Kidney (tissue), 22 donors: Measurements from ENCODE around the gene AFF4. TPM values are rescaled to one million over a fixed set of nuclear protein-coding genes. Genes with fewer than 3 reads are reported as not detected.
"Not testable (repeated sequence)": the region's sequence is repeated elsewhere in the genome, so short reads cannot be mapped to it uniquely, and the experiment has no call there.

Experiments
- DNase-seq, 5 donors: peaks; one replicate each; pipeline ENCODE4 v3.0.0-alpha.2; 2013 to 2020
- FAIRE-seq: peaks from 2 replicates; lab custom pipeline; 2012; peaks lifted over from hg19 to GRCh38; lab: Jason Lieb, UNC
- H3K27ac ChIP-seq, 2 donors: one replicate each; pipeline ENCODE4 v1.7.0; 2013; ENCODE audit warnings: low read depth in 2 of 2, low read length in 2 of 2, inconsistent platforms in 1 of 2
- H3K27me3 ChIP-seq: one replicate; pipeline ENCODE4 v1.7.1; 2013; ENCODE audit warnings: low read length, inconsistent platforms; ENCODE audit not compliant: control insufficient read depth, insufficient read depth
- H3K36me3 ChIP-seq, 3 donors: one replicate each; pipeline versions ENCODE4 v1.7.0 to v1.7.1; 2013; ENCODE audit warnings: low read length in 3 of 3, control low read depth in 1 of 3, inconsistent platforms in 1 of 3; ENCODE audit not compliant: insufficient read depth in 3 of 3, control insufficient read depth in 2 of 3
- H3K4me1 ChIP-seq, 3 donors: one replicate each; pipeline versions ENCODE4 v1.7.0 to v1.7.1; 2013; ENCODE audit warnings: low read length in 3 of 3, inconsistent platforms in 1 of 3, low read depth in 1 of 3; ENCODE audit not compliant: control insufficient read depth in 2 of 3, insufficient read depth in 2 of 3
- H3K4me3 ChIP-seq, 3 donors: one replicate each; pipeline versions ENCODE4 v1.7.0 to v1.8.1; 2013; ENCODE audit warnings: low read length in 3 of 3, control low read depth in 1 of 3, inconsistent platforms in 1 of 3
- H3K9ac ChIP-seq, 3 donors: one replicate each; pipeline versions ENCODE4 v1.7.0 to v1.7.1; 2013; ENCODE audit warnings: low read length in 3 of 3, control low read depth in 1 of 3, inconsistent platforms in 1 of 3
- H3K9me3 ChIP-seq, 3 donors: one replicate each; pipeline versions ENCODE4 v1.7.0 to v1.7.1; 2013; ENCODE audit warnings: low read length in 3 of 3, control low read depth in 1 of 3, inconsistent platforms in 1 of 3; ENCODE audit not compliant: control insufficient read depth in 2 of 3, insufficient read depth in 1 of 3
- CTCF ChIP-seq: IDR thresholded peaks from 3 replicates; pipeline ENCODE4 v1.5.1; 2012; ENCODE audit warnings: mild to moderate bottlenecking, moderate library complexity, borderline replicate concordance; ENCODE audit not compliant: insufficient read depth; ENCODE audit errors: extremely low read depth
- intact Hi-C: fragments of 100-400 bp; cut with DNase I; formaldehyde crosslinking; loops from one replicate; pipeline ENCODE4 v1.11.1; 2022
- long read RNA-seq, 10 donors: library from polyadenylated mRNA in 1 of 10; unstranded in 1 of 10; transcript quantifications; one replicate each; pipeline ENCODE4 v2.0.0 and lab custom pipeline, GENCODE V29; 2021 to 2026
- polyA plus RNA-seq: library from polyadenylated mRNA; stranded (reverse); fragments of 350-450 nt; fragmentation: Illumina TruSeq; extraction: RNeasy Lipid Tissue Mini Kit (QIAGEN cat#74804); gene quantifications from one replicate; pipeline ENCODE4 v1.2.3, GENCODE V29; 2014; ENCODE audit warnings: low read depth, low replicate concordance; ENCODE audit not compliant: insufficient read depth
- total RNA-seq: library from RNA; stranded (reverse); fragmentation: NEBNext Ultra II Directional; extraction: Animal tissue kit (Norgen Biotek cat#: 25700); gene quantifications from one replicate; pipeline ENCODE4 v1.2.1, GENCODE V29; 2021
- donor health status: control.
- donor health status: control.
- donor health status: control.
- donor health status: control.
- donor health status: control.
- donor health status: DM: yes; HTN: yes; CAD: no.
- donor health status: Normal renal cell carcinoma (clear cell type).

AFF4 gene
- total RNA-seq (83.7 TPM), polyA plus RNA-seq (8.8 TPM)
- long read RNA-seq, donor 1, partial matches to known transcripts: 40 of 41 reads
- long read RNA-seq, donor 1, other reads (novel, unspliced or antisense): 0 of 41 reads
- long read RNA-seq, donor 2, partial matches to known transcripts: 0 of 2 reads
- long read RNA-seq, donor 2, other reads (novel, unspliced or antisense): 0 of 2 reads
- long read RNA-seq, donor 3, partial matches to known transcripts: 6 of 7 reads
- long read RNA-seq, donor 3, other reads (novel, unspliced or antisense): 0 of 7 reads
- long read RNA-seq, donor 4, partial matches to known transcripts: 0 of 2 reads
- long read RNA-seq, donor 4, other reads (novel, unspliced or antisense): 0 of 2 reads
- long read RNA-seq, donor 5: 0 reads
- long read RNA-seq, donor 6: 0 reads
- long read RNA-seq, donor 7, partial matches to known transcripts: 3 of 12 reads
- long read RNA-seq, donor 7, other reads (novel, unspliced or antisense): 7 of 12 reads
- long read RNA-seq, donor 8, partial matches to known transcripts: 5 of 5 reads
- long read RNA-seq, donor 8, other reads (novel, unspliced or antisense): 0 of 5 reads
- long read RNA-seq, donor 9: 0 reads
- long read RNA-seq, donor 10, full-length matches to known transcripts: 1 of 13 reads
- long read RNA-seq, donor 10, partial matches to known transcripts: 12 of 13 reads
- long read RNA-seq, donor 10, other reads (novel, unspliced or antisense): 0 of 13 reads

GRCh38 chr5:132963171-132964104 is at the start of gene AFF4:
AFF4 (minus strand) TSS chr5:132963634; CDS start chr5:132937189, 26,445 bp downstream.
- no peak for FAIRE-seq
- peak within 1 kb of the TSS; percentile 90 to 99 (median 90) for H3K4me3 ChIP-seq
- peak; percentile 97 to 99 (median 98) for DNase-seq
- peak within 1 kb of the TSS; percentile 92 to 99 for H3K27ac ChIP-seq
- intact Hi-C loops: no loop called here
- H3K9ac ChIP-seq: peak within 1 kb of the TSS; percentile 81 to 99 (median 98)
- H3K4me1 ChIP-seq: peaks cover 0 to 14% (median 4%) of the 10 kb centered on the region in 3 donors
- H3K9me3 ChIP-seq: no peaks in the 10 kb centered on the region
- no peaks in the 10 kb centered on the region for H3K36me3 ChIP-seq
- no peak for TF ChIP-seq CTCF
- H3K27me3 ChIP-seq: no peaks in the 10 kb centered on the region

DNA sequence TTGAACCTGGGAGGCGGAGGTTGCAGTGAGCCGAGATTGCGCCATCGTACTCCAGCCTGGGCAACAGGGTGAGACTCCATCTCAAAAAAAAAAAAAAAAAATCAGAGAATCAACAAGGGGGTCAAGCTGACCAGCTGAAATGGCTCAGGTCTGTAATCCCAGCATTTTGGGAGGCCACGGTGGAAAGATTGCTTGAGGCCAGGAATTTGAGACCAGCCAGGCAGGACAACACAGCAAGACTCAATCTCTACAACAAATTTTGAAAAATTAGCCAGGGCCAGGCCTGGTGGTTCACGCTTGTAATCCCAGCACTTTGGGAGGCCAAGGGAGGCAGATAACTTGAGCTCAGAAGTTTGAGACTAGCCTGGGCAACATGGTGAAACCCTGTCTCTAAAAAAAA is 45.0 kb upstream of the AFF4 start:
- DNase-seq, H3K27ac ChIP-seq, FAIRE-seq, intact Hi-C loops, H3K4me1 ChIP-seq, H3K36me3 ChIP-seq, H3K27me3 ChIP-seq, H3K9ac ChIP-seq, H3K9me3 ChIP-seq, H3K4me3 ChIP-seq: not testable (repeated sequence)

- peak overlapping the region in 1 of 3 donors; percentile 25 for H3K4me3 ChIP-seq
- H3K4me1 ChIP-seq: peaks cover 0 to 5% (median 0%) of the 10 kb centered on the region in 3 donors
- no peak overlapping the region for H3K27ac ChIP-seq
- no peaks in the 10 kb centered on the region for H3K9me3 ChIP-seq
- intact Hi-C loops: no loop called here
- H3K27me3 ChIP-seq: no peaks in the 10 kb centered on the region
- peak in 2 of 5 donors; percentile 11 to 19 for DNase-seq
- H3K36me3 ChIP-seq: no peaks in the 10 kb centered on the region
- no peak for TF ChIP-seq CTCF
- no peak for FAIRE-seq
- H3K9ac ChIP-seq: no peak overlapping the region
Measured at GRCh38 chr5:133006653-133007052, 43.2 kb upstream of the AFF4 start.
